HUES6 (cell line): ENCODE data around the gene ATP9A.

Source experiments
- H3K27ac ChIP-seq: 2 replicates; pipeline ENCODE4 v1.7.0; 2013; ENCODE audit warnings: low read depth, mild to moderate bottlenecking, low read length, inconsistent platforms
- H3K27me3 ChIP-seq: 2 replicates; pipeline ENCODE4 v1.6.1; 2013; ENCODE audit warnings: low read length; ENCODE audit not compliant: control insufficient read depth, insufficient read depth
- H3K36me3 ChIP-seq: 2 replicates; pipeline ENCODE4 v1.6.1; 2013; ENCODE audit warnings: low read length; ENCODE audit not compliant: control insufficient read depth, insufficient read depth
- H3K4me1 ChIP-seq: 2 replicates; pipeline ENCODE4 v1.6.1; 2013; ENCODE audit warnings: low read length; ENCODE audit not compliant: control insufficient read depth, insufficient read depth
- H3K4me3 ChIP-seq: 2 replicates; pipeline ENCODE4 v1.5.1; 2013; ENCODE audit warnings: low read depth, low read length
- H3K9ac ChIP-seq: one replicate; pipeline ENCODE4 v1.6.1; 2013; ENCODE audit warnings: mild to moderate bottlenecking, low read length
- H3K9me3 ChIP-seq: 2 replicates; pipeline ENCODE4 v1.6.1; 2013; ENCODE audit warnings: low read depth, low read length; ENCODE audit not compliant: control insufficient read depth, insufficient read depth

ATP9A gene

GRCh38 chr20:51560550-51561307 lies 207.5 kb downstream of the ATP9A start:
- Histone ChIP-seq H3K4me1 (peaks cover 16% of the 10 kb centered on the region), H3K36me3 (no peaks in the 10 kb centered on the region), H3K4me3 (no peak overlapping the region), H3K9me3 (no peaks in the 10 kb centered on the region), H3K9ac (no peak overlapping the region), H3K27me3 (peaks cover 62% of the 10 kb centered on the region), H3K27ac (no peak overlapping the region)

GRCh38 chr20:51560042-51560441 lies 208.1 kb downstream of the ATP9A start:
- Histone ChIP-seq H3K27me3 (peaks cover 59% of the 10 kb centered on the region), H3K36me3 (no peaks in the 10 kb centered on the region), H3K4me3 (no peak overlapping the region), H3K9ac (no peak overlapping the region), H3K27ac (no peak overlapping the region), H3K4me1 (peaks cover 16% of the 10 kb centered on the region), H3K9me3 (no peaks in the 10 kb centered on the region)

- H3K4me1 ChIP-seq = no peaks in the 10 kb centered on the region
- H3K4me3 ChIP-seq = no peak overlapping the region
- peaks cover 8% of the 10 kb centered on the region for H3K27me3 ChIP-seq
- H3K36me3 ChIP-seq = no peaks in the 10 kb centered on the region
- H3K27ac ChIP-seq = no peak overlapping the region
- H3K9ac ChIP-seq = no peak overlapping the region
- no peaks in the 10 kb centered on the region for H3K9me3 ChIP-seq
These were observed 213.5 kb downstream of the ATP9A start for GRCh38 chr20:51554538-51555165.

- H3K9ac ChIP-seq = no peak overlapping the region
- H3K4me3 ChIP-seq = no peak overlapping the region
- H3K27me3 ChIP-seq = peaks cover 5% of the 10 kb centered on the region
- no peak overlapping the region for H3K27ac ChIP-seq
- no peaks in the 10 kb centered on the region for H3K36me3 ChIP-seq
- no peaks in the 10 kb centered on the region for H3K4me1 ChIP-seq
- H3K9me3 ChIP-seq = no peaks in the 10 kb centered on the region
These were observed 214.2 kb downstream of the ATP9A start for GRCh38 chr20:51553897-51554486.

- Histone ChIP-seq H3K27ac (no peak overlapping the region), H3K9me3 (no peaks in the 10 kb centered on the region), H3K9ac (no peak overlapping the region)
These were observed 217.0 kb downstream of the ATP9A start for GRCh38 chr20:51551186-51551585.

GRCh38 chr20:51549474-51549873 lies 218.7 kb downstream of the ATP9A start:
- Histone ChIP-seq H3K27me3 (peaks cover 43% of the 10 kb centered on the region), H3K4me1 (no peaks in the 10 kb centered on the region), H3K27ac (no peak overlapping the region), H3K36me3 (no peaks in the 10 kb centered on the region), H3K4me3 (no peak overlapping the region), H3K9ac (no peak overlapping the region), H3K9me3 (no peaks in the 10 kb centered on the region)

More at GRCh38 chr20:51551186-51551585, 217.0 kb downstream of the ATP9A start:
- Histone ChIP-seq H3K4me1 (no peaks in the 10 kb centered on the region), H3K36me3 (no peaks in the 10 kb centered on the region), H3K27me3 (peaks cover 26% of the 10 kb centered on the region), H3K4me3 (no peak overlapping the region)

GRCh38 chr20:51547951-51548350 lies 220.2 kb downstream of the ATP9A start:
- Histone ChIP-seq H3K36me3 (no peaks in the 10 kb centered on the region), H3K27ac (no peak overlapping the region), H3K27me3 (peaks cover 56% of the 10 kb centered on the region), H3K9me3 (no peaks in the 10 kb centered on the region), H3K4me1 (0 out of 2 replicates have a peak, but pooled peaks cover under 1% of the 10 kb centered on the region), H3K4me3 (no peak overlapping the region), H3K9ac (no peak overlapping the region)
